ENCODE measurements around the gene IL10. TPM values are rescaled to one million over a fixed set of nuclear protein-coding genes. Genes with fewer than 3 reads are reported as not detected.

The IL10 gene
- 0.49 TPM for polyA plus RNA-seq (ENCODE audit: insufficient read length)

DNA sequence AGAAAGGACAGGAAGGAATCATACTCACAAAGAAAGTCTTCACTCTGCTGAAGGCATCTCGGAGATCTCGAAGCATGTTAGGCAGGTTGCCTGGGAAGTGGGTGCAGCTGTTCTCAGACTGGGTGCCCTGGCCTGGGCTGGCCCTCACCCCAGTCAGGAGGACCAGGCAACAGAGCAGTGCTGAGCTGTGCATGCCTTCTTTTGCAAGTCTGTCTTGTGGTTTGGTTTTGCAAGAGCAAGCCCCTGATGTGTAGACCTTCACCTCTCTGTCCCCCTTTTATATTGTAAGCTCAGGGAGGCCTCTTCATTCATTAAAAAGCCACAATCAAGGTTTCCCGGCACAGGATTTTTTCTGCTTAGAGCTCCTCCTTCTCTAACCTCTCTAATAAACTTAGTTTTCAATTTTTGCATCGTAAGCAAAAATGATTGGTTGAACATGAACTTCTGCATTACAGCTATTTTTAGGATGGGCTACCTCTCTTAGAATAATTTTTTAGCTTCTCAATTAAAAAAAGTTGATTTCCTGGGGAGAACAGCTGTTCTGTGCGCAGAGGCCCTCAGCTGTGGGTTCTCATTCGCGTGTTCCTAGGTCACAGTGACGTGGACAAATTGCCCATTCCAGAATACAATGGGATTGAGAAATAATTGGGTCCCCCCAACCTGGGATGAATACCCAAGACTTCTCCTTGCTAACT, at the start of gene IL10:
Gene IL10 (minus strand): TSS at position 252 of the 695 bp plus-strand sequence. CDS start 59 bp downstream, at position 193.
- DNase-seq (ENCODE audit: low read depth): no peak

DNA sequence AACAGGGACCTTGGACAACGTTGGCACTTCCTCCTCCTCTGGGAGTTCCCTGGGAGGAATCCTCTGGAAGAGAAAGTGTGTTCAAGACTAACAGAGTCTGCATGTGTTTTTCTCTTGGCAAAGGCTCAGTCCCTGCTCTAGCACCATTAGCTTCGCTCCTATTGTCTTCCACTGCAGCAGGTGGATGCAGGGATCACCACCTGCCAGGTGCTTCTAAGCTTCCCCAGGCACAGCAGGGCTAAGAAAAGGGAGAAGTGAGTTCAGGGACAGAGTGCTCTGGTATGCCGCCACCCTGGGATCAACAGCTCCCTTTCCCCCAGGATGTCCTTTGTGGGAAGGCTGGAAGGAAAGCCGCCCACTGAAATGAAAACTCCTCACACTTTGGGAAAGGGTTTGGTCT, 49.2 kb upstream of the IL10 start:
- DNase-seq (ENCODE audit: low read depth): no peak

DNA sequence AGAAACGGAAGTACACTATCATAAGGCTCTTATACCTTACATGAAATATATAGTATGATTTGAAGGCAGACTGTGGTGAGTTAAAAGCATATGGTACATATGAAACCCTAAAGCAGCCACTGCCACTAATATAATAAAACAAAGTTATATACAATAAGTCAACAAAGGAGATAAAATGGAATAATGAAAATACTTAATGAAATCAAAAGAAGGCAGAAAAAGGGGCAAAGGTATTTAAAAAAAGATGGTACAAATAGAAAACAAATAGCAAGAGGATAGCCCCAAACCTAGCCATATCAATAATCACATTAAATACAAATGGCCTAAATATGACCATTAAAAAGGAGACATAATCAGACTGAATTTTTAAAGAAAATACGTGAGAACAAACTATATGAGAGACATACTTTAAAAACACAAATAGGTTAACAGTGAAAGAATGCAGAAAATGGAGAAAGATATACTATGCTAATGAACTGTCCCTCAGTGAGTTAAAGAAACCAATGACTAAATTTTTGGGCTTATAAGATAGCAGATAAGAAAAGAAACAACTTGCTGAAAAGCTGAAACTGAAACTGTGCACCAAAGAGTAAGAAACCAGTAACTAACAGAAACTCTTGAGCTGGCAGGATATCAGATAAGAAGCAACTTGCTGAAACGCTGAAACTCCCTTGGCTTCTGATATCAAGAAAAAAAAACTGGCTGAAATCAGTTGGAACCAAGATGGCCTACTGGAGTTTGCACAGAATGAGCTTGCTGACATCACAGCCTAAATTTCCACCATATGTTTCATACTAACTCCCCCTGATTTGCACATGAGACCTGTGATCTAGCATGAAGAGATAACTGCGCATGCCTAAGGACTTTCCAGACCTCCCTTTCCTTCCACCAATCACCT, 44.3 kb upstream of the IL10 start:
- no peak for DNase-seq (ENCODE audit: low read depth)

DNA sequence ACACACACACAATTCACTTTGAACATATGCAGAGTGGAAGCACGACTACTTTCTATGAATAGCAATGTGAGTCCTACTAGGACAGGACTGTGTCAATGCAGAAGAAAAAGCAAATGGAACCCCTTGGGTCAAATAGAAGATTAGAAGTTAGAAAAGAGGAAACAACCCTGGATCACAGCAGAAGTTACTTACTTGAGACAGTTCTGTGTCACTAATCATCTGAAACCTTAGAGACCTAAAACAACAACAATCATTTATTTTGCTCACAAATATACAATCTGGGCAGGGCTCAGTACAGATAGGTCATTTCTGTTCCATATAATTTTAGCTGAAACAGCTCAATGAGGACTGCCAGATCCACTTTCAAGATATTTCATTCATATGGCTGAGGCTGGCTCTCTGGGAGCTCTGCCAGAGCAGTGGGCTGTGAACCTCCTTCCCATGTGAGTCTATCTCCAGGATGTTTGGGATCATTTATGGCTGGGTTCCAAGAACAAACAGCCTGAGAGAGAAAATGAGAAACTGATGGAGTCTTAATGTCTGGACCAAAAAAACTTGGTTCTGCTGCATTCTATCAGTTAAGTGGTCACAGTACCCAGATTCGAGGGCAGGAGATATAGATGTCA, 42.5 kb upstream of the IL10 start:
- DNase-seq (ENCODE audit: low read depth): no peak

DNA sequence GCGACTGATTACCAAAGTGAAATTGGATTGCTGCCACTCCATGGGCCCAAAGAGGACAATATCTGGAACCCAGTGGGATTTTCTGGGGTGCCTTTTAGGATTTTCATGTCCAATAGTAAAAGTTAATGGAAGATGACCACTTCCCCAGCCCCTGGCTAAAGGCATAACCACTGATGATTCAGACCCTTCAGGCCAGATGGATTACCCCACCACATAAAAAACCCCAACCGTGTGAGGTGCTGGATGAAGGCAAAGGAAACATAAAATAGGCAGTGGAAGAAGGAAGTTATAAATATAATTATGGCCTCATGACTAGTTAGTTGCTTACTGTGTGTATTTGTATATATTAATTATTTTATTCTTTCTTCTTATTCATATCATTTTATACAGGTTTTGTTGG, 40.2 kb upstream of the IL10 start:
- no peak for DNase-seq (ENCODE audit: low read depth)

DNA sequence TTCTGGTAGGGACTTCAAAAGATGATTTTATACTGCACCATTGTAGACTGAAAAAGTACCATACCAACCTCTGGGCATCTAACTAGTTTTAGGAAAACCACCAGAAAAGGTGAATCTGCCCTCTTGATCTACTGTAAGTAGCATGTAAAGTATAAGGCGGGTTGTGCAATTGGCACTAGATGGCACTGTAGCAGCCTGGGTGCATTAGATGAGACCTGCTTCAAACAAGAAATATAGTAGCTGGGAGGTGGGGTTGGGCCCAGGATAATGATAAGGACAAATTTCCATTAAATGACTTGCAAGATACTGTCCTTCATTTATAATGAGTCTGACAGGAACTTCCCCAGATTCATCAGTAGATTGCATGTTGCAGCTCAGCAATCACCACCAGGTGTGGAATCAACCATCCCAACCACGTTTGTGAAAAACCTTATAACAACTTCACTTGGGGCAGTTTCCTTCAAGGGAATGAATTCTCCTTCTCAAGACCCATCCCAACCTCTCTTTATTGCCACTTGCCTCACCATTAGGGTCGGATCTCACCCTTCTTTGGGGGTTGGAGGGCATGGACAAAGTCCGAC, 37.3 kb upstream of the IL10 start:
- DNase-seq (ENCODE audit: low read depth): no peak

DNA sequence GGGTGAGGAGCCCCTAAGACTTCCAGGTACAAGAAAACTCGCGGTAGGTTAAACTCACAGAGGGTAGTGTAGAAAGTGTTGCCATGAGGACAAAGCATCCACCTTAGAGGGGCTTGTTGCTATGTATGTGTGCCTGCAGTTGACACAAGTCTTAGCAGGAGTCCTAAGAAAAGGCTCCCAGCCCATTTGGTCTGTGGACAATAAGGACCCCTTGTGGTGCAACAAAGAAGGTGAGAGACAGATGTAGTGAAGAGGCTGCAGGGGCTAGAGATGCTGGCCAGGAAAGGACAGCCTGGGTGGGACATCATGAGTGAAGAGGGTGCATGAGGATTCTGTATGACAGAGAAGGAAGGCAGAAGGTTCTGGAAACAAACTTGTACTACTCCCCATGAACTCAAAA, 36.3 kb upstream of the IL10 start:
- no peak for DNase-seq (ENCODE audit: low read depth)

DNA sequence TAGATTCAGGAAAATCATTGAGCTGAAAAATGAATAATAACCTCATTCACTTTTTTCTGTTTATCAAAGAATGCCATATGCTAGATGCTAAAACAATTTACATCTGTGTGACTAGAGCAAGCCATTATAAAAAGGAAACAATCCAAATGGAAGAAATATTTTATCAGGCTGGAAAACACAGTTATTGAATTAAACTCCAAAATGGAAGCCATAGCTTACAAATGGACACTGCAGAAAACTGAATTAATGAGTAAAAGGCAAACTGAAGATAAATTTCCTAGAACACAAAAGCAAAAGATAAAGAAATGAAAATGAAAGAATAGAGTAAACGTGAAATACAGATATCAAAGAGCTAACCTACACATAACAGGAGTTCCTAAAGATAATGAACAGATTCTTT, 33.1 kb upstream of the IL10 start:
- no peak for DNase-seq (ENCODE audit: low read depth)

DNA sequence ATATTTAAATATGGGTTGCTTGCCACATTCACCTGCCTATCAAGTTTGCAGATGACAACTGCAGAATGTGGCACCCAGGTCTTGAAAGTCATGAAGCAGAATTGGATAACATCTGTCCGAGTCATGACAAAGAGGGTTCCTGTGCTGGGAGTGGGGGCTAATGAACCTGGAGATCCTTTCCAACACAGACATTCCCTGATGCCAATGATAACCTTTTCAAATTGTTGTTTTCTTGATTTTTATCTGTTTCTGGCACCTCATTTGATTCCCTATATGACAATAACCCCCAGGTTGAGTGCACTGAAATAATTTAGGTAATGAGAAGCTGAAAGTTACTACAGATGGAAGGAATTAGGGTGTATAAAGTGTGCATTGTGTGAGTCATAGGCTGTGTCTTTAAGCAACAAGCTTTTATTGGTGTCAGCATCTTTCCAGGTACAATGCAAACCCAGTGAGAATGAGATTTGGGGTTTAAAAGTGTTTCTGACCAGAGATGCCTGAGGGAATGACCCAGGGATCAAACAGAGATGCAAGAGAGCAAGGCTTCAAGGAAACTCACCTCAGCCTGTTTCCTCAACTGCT, 32.0 kb upstream of the IL10 start:
- no peak for DNase-seq (ENCODE audit: low read depth)

DNA sequence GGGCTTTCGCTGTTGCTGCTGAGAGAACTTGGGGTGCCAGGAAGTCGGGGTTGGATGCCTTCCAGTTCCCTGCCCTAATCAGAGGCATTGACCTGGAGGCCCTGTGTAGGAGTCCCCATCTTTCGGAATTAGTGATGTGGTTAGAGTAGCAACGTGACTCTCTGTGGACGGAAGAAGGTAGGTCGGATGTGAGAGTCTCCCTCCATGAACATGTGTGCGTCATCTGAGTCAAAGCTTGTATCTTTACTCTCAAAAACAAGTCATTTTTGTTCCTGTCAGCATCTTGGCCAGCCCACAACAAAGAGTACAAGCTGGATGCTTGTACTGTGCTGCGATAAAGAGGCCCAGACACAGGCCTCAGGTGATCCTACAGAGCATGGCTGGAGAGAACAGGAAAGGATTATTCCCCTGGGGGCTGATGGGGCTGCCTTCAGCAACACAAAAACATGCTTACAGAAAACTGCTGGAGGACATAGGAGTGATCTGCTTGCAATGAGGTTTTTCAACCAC, 31.0 kb upstream of the IL10 start:
- no peak for DNase-seq (ENCODE audit: low read depth)

DNA sequence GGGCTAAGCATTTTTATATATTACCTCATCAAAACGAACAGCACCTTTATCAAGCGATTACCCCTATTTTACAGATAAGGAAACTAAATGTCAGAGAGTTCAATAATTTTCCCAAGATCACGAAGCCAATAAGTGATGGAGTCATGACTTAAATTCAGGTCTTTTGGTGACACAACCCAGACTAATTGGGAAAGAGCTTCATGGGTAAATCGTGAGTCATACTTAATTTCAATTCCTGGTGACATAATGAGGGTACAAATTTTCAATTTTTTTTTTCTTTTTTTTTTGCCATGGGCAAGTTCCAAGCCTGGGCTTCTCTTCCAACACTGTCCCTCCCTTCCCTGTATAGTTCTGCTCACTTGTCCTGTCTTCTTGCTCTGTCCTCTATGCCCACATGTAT, 30.1 kb upstream of the IL10 start:
- DNase-seq (ENCODE audit: low read depth): no peak

DNA sequence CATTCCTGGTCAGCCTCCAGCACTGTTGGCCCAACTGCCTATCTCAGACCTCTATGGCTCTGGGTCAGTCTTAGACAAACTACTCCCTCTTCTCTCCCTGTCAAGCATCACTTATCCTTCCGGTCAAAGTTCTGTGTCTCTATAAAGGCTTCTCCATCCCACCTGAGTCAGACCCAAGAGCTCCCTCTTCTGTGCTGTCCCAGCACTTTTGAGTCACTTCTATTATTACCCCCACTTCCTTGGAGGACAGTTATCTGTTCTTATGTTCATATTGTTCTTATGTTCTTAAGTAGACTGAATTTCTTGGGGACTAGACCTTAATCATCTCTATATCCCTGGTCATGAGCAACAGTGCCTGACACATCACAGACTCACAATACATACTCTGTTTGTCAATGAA, 29.2 kb upstream of the IL10 start:
- no peak for DNase-seq (ENCODE audit: low read depth)

DNA sequence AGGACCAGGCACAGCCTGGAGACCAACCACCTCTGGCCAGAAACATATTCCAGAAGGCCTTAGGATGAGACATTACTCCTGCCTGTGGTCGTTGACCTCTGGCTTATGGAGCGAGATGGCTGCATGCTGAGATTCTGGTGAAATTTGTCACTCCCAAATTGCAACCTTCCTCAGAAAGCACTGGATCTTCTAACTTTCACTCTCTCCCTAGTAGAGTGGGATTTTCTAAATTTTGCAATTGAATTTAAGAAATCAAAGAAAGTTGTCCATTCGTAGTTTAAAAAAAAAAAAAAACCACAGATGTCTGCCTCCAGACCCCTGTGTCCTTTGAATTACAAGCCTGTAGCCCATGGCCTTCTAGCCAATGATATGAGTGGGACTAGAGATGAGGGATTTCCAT, 28.6 kb upstream of the IL10 start:
- DNase-seq (ENCODE audit: low read depth): no peak

DNA sequence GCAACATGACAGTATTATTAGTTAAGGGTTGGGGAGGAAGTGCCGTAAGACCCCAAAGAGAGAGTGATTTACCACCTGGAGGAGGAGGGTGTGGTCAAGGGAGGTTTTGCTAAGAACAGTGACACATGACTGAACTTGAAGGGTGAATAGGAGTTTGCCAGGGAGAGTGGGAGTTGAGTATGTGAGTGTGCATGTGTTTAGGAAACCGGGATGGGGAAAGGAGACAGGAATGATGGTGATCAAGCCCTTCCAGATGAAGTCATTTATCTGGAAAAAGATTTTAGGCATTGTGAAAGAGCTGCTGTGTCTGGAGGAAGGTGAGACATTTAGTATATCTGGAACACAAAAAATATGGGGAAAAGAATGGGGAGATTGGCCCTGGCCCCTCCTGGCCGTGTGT, 28.1 kb upstream of the IL10 start:
- DNase-seq (ENCODE audit: low read depth): no peak

DNA sequence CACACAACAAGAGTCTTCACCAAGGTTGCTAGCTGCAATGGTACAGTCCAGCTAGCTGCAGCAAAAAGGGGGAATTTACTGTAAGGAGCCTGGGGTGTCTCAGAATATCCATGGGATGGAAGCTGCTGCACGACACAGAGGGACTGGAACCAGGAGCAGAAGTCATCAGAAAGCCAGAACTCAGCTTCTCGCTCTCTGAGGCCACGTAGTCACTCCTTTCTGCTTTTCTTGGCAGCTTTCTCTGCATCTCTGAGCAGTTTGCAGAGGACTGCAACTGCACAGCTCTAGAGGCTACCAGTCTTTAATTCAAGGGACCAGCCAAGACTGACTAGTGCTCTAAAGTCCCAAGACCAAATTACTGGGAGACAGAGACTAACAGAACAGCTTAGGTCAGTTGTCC, 27.0 kb upstream of the IL10 start:
- no peak for DNase-seq (ENCODE audit: low read depth)

DNA sequence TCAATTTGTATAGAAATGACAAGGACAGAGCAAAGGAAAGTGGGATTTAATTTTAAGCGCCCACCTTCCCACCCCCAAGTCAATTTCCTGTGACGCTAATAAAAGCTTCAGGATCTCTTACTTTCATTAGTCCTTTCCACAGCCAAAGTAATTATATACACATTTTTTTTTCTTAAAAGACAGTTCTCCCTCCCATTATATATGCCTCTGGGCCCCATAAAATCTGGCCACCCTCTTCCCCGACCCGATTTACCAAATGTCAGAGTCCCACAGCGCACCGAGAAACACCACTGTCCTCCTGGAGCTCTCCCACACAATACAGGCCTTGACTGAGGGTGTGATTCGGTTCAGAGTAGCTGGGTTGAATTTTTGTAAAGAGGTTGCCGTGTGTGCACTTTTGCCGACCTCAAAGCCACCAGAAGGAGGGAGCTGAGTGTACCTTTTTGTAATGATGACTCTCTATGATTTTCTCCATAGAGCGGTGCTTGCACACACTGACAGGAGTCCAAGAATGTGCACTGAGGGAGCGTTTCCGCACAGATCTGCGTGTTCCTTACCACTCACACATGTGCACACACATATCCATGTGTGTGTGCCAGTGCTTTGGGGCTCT, 26.2 kb upstream of the IL10 start:
- DNase-seq (ENCODE audit: low read depth): no peak

DNA sequence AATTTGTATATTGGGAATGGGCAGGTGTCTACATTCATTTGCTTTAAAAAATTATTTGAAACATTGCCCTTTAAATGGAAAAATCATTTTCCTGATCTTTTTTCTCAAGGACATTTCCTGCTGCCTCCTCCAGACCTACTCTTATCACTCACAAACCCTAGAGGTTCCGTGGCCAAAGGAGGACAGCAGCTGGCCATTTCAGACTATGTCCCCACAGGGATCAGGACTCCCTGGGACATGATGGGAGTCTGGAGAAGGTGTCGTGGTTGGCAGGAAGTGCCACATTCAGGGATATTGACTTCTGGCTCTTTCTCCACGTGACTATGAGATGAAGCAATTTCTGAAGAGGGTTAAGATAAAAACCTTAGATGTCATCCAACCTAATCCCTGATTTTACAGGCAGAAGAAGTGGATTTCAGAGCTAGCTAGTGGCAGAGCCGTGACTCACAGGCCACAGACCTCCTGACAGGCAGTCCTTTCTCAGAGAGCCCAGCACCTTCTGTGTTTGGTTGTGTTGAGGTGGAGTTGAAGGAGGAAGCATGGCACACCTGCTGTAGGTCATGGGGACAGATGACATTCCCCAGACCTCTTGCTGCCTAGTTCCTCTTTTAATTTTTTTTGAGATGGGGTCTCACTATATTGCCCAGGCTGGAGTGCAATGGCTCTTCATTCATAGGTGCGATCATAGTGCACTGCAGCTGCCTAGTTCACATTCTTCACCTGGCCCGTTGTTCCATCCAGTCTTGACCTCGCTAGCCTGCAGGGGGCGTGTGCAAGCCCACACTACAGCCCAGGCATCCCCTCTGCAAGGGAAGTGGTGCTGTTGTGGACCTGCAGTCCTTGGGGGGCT, 25.5 kb upstream of the IL10 start:
- no peak for DNase-seq (ENCODE audit: low read depth)

DNA sequence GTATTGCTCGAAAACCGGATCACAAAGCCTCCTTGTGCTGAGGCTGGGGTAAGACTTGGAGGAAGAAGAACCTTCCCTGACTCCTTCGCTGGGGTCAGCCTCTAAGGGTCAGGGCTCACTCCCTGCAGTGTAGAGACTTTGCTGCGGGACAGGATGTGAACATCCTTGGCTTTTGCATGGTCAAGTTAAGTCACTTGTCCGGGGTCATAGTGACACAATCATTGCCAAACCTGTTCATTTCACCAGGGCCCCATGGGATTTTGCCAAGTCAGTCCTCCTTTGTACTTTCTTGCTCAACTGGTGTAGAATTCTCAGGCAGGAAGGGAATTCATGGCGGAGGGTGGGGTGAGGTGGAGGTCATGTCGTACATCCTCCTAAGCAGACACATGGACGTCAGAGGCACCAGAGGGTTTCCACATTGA, 24.7 kb upstream of the IL10 start:
- DNase-seq (ENCODE audit: low read depth): no peak

DNA sequence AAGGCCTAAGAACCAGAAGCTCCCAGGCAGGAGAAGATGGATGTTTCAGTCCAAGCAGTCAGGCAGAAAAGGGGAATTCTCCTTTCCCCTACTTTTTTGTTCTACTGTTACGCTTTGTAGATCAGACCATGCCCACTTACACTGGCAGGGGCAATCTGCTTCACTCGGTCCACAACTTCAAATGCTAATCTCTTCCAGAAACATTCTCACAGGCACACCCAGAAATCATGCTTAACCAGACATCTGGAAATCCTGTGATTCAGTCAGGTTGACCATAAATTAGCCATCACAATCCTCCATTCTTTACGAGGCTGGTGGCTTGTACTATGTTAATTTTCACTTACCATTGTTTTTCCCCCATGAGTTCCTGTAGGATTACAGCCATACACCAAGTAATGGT, 23.8 kb upstream of the IL10 start:
- DNase-seq (ENCODE audit: low read depth): no peak

DNA sequence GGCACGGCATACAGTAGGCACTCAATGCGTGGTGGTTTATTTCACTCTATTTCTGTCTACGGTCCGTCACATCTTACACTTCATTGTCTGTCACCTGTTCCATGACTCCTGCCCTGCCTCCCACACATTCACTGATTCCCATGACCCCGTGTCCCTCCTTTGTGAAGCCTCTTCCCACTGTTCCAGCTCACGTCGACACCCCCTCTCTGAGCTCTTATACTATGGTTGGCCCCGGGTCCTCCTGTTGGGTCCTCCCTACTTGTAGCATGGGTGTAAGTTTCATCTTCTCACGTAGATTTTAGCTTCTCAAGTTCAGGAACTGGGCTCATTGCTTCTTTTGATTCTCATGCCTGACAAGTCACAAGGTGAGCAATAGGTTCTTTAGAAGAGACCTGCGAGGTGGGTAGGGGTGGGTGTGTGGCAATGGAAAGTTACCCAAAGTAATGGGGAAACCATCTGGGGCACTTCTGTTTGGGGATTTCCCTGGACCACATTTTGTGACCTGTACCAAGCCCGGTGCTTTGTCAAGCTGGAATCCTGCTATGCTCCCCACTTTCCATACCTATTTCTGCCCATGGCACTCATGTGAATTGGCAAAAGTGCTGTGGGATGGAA, 22.1 kb upstream of the IL10 start:
- DNase-seq (ENCODE audit: low read depth): no peak

Measured in forelimb muscle (tissue), 1 donor.